Peyer's patch (tissue), 4 donors: ENCODE measurements around the gene DCAF6.

ENCODE experiments used
- POLR2A ChIP-seq, 2 donors: fragments of 450-650 bp; IDR thresholded peaks; one replicate each; pipeline ENCODE4 v1.5.1; 2017; ENCODE audit warnings: antibody characterized with exemption in 2 of 2, mild to moderate bottlenecking in 2 of 2, moderate library complexity in 2 of 2
- TF ChIP-seq, protein P1 (sequence below), 6 experiments: fragments of 450-650 bp in 4 of 6; fragments of 200-600 bp in 2 of 6; sonication (generic) in 1 of 6; IDR thresholded peaks; one replicate each; pipeline ENCODE4 v1.5.1; 2017 to 2019; ENCODE audit warnings: antibody characterized with exemption in 6 of 6, mild to moderate bottlenecking in 3 of 6, moderate library complexity in 1 of 6

DNA sequence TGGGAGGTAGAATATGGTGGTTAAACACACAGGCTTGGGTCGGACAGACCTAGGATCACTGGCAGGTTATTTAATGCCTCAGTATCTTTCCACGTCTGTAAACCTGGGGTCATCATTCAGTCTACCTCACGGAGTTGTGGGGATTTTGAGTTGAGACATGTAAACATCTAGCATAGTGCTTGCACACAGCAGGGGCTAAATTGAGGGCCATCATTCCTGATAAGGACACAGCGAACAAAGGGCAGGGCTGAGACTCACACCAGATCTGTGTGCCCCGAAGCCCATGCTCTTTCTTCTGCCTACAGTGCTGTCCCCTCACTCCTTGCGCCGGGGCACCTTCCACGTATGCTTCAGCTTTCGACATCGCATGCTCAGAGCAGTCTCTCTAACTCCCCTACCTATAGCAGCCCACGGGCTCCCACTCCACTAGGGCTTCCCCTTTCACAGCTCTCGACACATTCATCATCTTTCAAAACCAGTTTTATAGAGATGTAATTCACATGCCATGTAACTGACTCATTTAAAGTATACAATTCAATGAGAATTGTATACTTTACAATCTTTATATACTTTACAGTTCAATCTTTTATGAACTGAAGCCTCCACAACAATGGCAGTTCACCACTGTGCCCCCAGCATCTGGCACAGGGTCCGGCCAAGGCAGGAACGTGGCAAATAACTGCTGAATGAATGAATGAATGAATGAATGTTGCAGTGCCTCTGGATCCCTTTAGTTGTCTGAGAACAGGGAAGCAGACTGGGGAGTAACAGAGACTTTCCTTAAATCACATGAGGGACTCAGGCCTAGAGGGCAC, 152.2 kb downstream of the DCAF6 start:
- TF ChIP-seq, protein P1, sequence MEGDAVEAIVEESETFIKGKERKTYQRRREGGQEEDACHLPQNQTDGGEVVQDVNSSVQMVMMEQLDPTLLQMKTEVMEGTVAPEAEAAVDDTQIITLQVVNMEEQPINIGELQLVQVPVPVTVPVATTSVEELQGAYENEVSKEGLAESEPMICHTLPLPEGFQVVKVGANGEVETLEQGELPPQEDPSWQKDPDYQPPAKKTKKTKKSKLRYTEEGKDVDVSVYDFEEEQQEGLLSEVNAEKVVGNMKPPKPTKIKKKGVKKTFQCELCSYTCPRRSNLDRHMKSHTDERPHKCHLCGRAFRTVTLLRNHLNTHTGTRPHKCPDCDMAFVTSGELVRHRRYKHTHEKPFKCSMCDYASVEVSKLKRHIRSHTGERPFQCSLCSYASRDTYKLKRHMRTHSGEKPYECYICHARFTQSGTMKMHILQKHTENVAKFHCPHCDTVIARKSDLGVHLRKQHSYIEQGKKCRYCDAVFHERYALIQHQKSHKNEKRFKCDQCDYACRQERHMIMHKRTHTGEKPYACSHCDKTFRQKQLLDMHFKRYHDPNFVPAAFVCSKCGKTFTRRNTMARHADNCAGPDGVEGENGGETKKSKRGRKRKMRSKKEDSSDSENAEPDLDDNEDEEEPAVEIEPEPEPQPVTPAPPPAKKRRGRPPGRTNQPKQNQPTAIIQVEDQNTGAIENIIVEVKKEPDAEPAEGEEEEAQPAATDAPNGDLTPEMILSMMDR (IDR thresholded peaks at IDR 0.05), result no peak
- TF ChIP-seq POLR2A (IDR thresholded peaks at IDR 0.05), result no peak
